GM12892 (cell line): Measurements from ENCODE around the gene DEXI.

Experiments
- POLR2A ChIP-seq: IDR thresholded peaks from 2 replicates; pipeline ENCODE4 v1.6.1; 2011; ENCODE audit warnings: low read depth, low read length, control low read depth
- POLR2AphosphoS5 ChIP-seq: IDR thresholded peaks from 2 replicates; pipeline ENCODE4 v1.6.1; 2011; ENCODE audit warnings: low read depth, low read length, control low read depth

GRCh38 chr16:10892782-10893318, 49.4 kb downstream of the DEXI start:
- no peak for TF ChIP-seq POLR2A
- no peak for TF ChIP-seq POLR2AphosphoS5
